Measurements from ENCODE around the gene ARRDC2. TPM values are rescaled to one million over a fixed set of nuclear protein-coding genes. Genes with fewer than 3 reads are reported as not detected.

Gene ARRDC2
- total RNA-seq, 1 donor from 2014 or later: 2.6 TPM

DNA sequence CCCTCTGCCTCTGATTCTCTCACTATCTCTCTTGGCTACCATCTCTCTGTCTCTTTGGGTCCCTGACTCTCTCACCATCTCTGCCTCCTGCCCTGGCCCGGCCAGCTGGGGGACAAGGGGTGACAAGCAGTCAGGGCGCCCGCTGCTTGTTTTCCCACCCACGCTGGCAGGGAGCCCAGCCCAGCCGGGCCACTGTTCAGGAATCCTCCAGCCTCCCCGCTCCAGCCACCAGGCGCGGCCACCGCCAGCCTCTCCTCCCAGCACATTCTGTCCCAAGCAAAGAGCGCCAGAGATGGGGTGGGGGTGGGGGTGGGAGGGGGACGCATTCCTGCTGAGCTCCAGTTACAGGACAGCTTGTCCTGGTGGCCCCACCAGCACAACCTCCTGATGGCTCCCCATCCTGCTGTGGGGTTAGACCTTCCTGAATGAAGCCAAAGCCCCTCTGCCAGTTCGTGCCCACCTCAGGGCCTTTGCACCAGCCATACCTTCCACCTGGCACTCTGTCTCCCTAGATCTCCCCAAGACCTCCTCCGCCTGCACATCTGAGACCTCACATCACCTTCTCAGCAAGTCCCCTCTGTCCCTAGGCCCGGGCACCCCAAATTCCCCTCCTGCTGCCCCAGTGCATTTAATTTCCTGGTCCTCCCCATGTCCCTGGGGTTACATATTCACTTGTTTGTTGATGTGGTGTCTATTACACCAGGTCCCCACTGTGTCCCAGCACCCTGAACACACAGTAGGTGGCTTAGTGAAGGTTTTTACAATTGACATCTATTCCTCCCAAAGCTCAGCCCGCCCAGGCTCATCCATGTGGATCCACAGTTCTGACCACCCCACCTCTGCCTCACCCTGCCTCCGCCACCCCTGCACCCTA, 12.5 kb downstream of the ARRDC2 start:
- H3K4me1 ChIP-seq (ENCODE audit: insufficient read depth, low read length): peaks cover 27% of the 10 kb centered on the region
- Mint-ChIP-seq H3K27me3 (ENCODE audit: low read depth, unreplicated experiment) (peaks cover 4% of the 10 kb centered on the region), H3K4me1 (ENCODE audit: low read depth, unreplicated experiment) (peaks cover 7% of the 10 kb centered on the region), H3K4me3 (ENCODE audit: unreplicated experiment) (no peak overlapping the region), H3K36me3 (ENCODE audit: low read depth, unreplicated experiment) (peaks cover under 1% of the 10 kb centered on the region), H3K27ac (ENCODE audit: unreplicated experiment) (no peak overlapping the region), H3K9me3 (ENCODE audit: unreplicated experiment) (no peaks in the 10 kb centered on the region)
- H3K36me3 ChIP-seq (ENCODE audit: insufficient read depth, low read length): no peaks in the 10 kb centered on the region
- no peaks in the 10 kb centered on the region for H3K9me3 ChIP-seq (ENCODE audit: insufficient read depth, low read depth, low read length)
- DNase-seq (ENCODE audit: low read depth) (peak; percentile 18), FAIRE-seq (no peak)
- H3K79me2 ChIP-seq (ENCODE audit: insufficient read depth, low read length): no peaks in the 10 kb centered on the region
- H3K4me3 ChIP-seq (ENCODE audit: insufficient read depth, low read depth, low read length): no peak overlapping the region
- no peaks in the 10 kb centered on the region for H3K27me3 ChIP-seq (ENCODE audit: insufficient read depth, low read length)
- peak overlapping the region; percentile 71 for H3K4me2 ChIP-seq (ENCODE audit: low read length)
- TF ChIP-seq EZH2 (IDR thresholded peaks at IDR 0.05; ENCODE audit: insufficient read depth, low read length): no peak
- TF ChIP-seq, protein P1, sequence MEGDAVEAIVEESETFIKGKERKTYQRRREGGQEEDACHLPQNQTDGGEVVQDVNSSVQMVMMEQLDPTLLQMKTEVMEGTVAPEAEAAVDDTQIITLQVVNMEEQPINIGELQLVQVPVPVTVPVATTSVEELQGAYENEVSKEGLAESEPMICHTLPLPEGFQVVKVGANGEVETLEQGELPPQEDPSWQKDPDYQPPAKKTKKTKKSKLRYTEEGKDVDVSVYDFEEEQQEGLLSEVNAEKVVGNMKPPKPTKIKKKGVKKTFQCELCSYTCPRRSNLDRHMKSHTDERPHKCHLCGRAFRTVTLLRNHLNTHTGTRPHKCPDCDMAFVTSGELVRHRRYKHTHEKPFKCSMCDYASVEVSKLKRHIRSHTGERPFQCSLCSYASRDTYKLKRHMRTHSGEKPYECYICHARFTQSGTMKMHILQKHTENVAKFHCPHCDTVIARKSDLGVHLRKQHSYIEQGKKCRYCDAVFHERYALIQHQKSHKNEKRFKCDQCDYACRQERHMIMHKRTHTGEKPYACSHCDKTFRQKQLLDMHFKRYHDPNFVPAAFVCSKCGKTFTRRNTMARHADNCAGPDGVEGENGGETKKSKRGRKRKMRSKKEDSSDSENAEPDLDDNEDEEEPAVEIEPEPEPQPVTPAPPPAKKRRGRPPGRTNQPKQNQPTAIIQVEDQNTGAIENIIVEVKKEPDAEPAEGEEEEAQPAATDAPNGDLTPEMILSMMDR (IDR thresholded peaks at IDR 0.05; ENCODE audit: insufficient read depth, low read depth, low read length): no peak
- peak overlapping the region; percentile 43 for H2AFZ ChIP-seq (ENCODE audit: low read depth, low read length)
- peak overlapping the region; percentile 71 for H3K9ac ChIP-seq (ENCODE audit: low read length)
- H3K27ac ChIP-seq (ENCODE audit: low read depth, low read length): no peak overlapping the region
- no peaks in the 10 kb centered on the region for H4K20me1 ChIP-seq (ENCODE audit: insufficient read depth, low read length)

DNA sequence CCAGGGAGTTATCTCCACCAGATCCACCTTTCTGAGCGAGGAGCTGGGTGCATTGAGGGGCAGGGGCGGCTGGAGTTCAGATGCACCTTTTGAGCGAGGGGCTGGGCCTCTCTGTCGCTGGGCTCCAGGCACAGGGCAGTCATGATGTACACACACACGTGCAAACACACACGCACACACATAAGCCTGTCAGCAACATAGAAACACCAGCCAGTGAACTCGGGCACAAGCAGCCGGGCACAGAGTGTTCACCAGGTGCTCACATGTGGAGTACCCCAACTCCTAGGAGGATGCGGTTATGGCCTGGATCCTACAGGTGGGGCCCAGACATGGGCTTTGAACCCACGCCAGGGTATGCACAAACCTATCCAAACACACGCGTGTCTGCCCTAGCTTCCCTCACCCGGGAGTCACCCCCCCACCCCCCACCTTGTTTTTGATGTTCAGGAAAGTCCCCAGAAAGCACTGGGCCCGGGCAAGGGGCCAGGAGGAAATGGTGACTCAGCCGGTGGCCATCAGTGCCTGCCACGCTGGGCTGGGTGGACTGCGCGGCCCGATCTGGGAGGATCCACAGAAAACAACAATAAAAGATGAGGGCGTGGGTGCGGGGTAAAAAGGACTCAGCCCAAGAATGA, 13.3 kb downstream of the ARRDC2 start:
- H3K27me3 ChIP-seq (ENCODE audit: insufficient read depth, low read length): no peaks in the 10 kb centered on the region
- H3K4me3 ChIP-seq (ENCODE audit: insufficient read depth, low read depth, low read length): no peak overlapping the region
- DNase-seq (ENCODE audit: low read depth): peak; percentile 69
- Mint-ChIP-seq H3K27me3 (ENCODE audit: low read depth, unreplicated experiment) (peaks cover 2% of the 10 kb centered on the region), H3K4me1 (ENCODE audit: low read depth, unreplicated experiment) (peaks cover 7% of the 10 kb centered on the region), H3K36me3 (ENCODE audit: low read depth, unreplicated experiment) (no peaks in the 10 kb centered on the region), H3K4me3 (ENCODE audit: unreplicated experiment) (no peak overlapping the region), H3K9me3 (ENCODE audit: unreplicated experiment) (no peaks in the 10 kb centered on the region), H3K27ac (ENCODE audit: unreplicated experiment) (peak overlapping the region; percentile 72)
- H3K27ac ChIP-seq (ENCODE audit: low read depth, low read length): peak overlapping the region; percentile 77
- TF ChIP-seq EZH2 (IDR thresholded peaks at IDR 0.05; ENCODE audit: insufficient read depth, low read length): no peak
- TF ChIP-seq, protein P1 (IDR thresholded peaks at IDR 0.05; ENCODE audit: insufficient read depth, low read depth, low read length): no peak
- peak overlapping the region; percentile 61 for H3K4me2 ChIP-seq (ENCODE audit: low read length)
- H3K79me2 ChIP-seq (ENCODE audit: insufficient read depth, low read length): no peaks in the 10 kb centered on the region
- H3K9ac ChIP-seq (ENCODE audit: low read length): peak overlapping the region; percentile 71
- H3K9me3 ChIP-seq (ENCODE audit: insufficient read depth, low read depth, low read length): no peaks in the 10 kb centered on the region
- peaks cover 27% of the 10 kb centered on the region for H3K4me1 ChIP-seq (ENCODE audit: insufficient read depth, low read length)
- no peaks in the 10 kb centered on the region for H4K20me1 ChIP-seq (ENCODE audit: insufficient read depth, low read length)
- no peak for FAIRE-seq
- H2AFZ ChIP-seq (ENCODE audit: low read depth, low read length): peak overlapping the region; percentile 73
- no peaks in the 10 kb centered on the region for H3K36me3 ChIP-seq (ENCODE audit: insufficient read depth, low read length)

All from astrocyte (in vitro differentiated cells and primary cell).